HepG2 (cell line): Measurements from ENCODE around the gene SYVN1. TPM values are rescaled to one million over a fixed set of nuclear protein-coding genes. Genes with fewer than 3 reads are reported as not detected.

Source experiments
- ATAC-seq: fragments of 200-7000 bp; cut with Tn5 transposase; 3 replicates; pipeline ENCODE4 v1.9.1; 2020; ENCODE audit warnings: mild to moderate bottlenecking, moderate library complexity
- BruUV-seq: library from RNA; stranded (reverse); fragments of 400-500 nt; replicated peaks from 2 replicates; lab custom pipeline; 2021; lab: Mats Ljungman, UMichigan
- CTCF ChIA-PET: fragments of 300-600 bp; formaldehyde crosslinking; extraction: SDS; loops from one replicate; lab custom pipeline; 2021; ENCODE audit warnings: low total read pairs, inconsistent platforms, low intra/inter-chr PET ratio; lab: Yijun Ruan, JAX
- POLR2A ChIA-PET: fragments of 350-600 bp; sonication (Branson Sonifier 250); formaldehyde crosslinking; loops from one replicate; lab custom pipeline; 2020; ENCODE audit warnings: antibody characterized with exemption, inconsistent platforms; lab: Yijun Ruan, JAX
- DNase-seq: peaks from one replicate; pipeline ENCODE4 v3.0.0-alpha.2; 2015; ENCODE audit warnings: low spot score
- FAIRE-seq: peaks from 3 replicates; lab custom pipeline; 2011; peaks lifted over from hg19 to GRCh38; lab: Jason Lieb, UNC
- H2AFZ ChIP-seq: one replicate; pipeline ENCODE4 v1.6.1; 2011; ENCODE audit warnings: low read length, inconsistent platforms
- H3K27ac ChIP-seq: fragments of 300-600 bp; 3 replicates; pipeline ENCODE4 v1.8.0; 2011; ENCODE audit warnings: mixed run types, mild to moderate bottlenecking, mixed read lengths, low read length, inconsistent platforms; ENCODE audit not compliant: insufficient read depth; ENCODE audit errors: extremely low read length
- H3K27me3 ChIP-seq, 2 experiments: fragments of 200-600 bp in 1 of 2; 2 replicates in 1 of 2; 3 replicates in 1 of 2; pipeline versions ENCODE4 v1.6.0 to v1.8.0; 2011; ENCODE audit warnings: low read length in 2 of 2, mild to moderate bottlenecking in 2 of 2, moderate library complexity in 2 of 2, inconsistent platforms in 1 of 2; ENCODE audit not compliant: insufficient read depth in 2 of 2, control insufficient read depth in 1 of 2
- H3K36me3 ChIP-seq, 2 experiments: fragments of 200-600 bp in 1 of 2; replicated peaks in 1 of 2; 2 replicates in 1 of 2; 3 replicates in 1 of 2; pipeline versions ENCODE4 v1.5.1 to v1.8.0; 2011; ENCODE audit warnings: low read length in 2 of 2, inconsistent platforms in 1 of 2; ENCODE audit not compliant: insufficient read depth in 2 of 2, control insufficient read depth in 1 of 2
- H3K4me1 ChIP-seq: 2 replicates; pipeline ENCODE4 v1.5.1; 2012; ENCODE audit warnings: low read length, inconsistent platforms; ENCODE audit not compliant: insufficient read depth
- H3K4me2 ChIP-seq: 2 replicates; pipeline ENCODE4 v1.6.0; 2011; ENCODE audit warnings: low read depth, low read length, inconsistent platforms
- H3K4me3 ChIP-seq, 3 experiments: fragments of 200-600 bp in 1 of 3; sonication (generic), shearing (Covaris generic) in 1 of 3; replicated peaks in 1 of 3; 2 replicates each; pipeline ENCODE4 v1.5.1; 2011 to 2016; ENCODE audit warnings: low read length in 3 of 3, inconsistent platforms in 2 of 3, low read depth in 2 of 3, mild to moderate bottlenecking in 2 of 3, control low read depth in 1 of 3, mixed read lengths in 1 of 3; ENCODE audit not compliant: insufficient read depth in 1 of 3
- H3K79me2 ChIP-seq: one replicate; pipeline ENCODE4 v1.6.1; 2011; ENCODE audit warnings: low read length, inconsistent platforms; ENCODE audit not compliant: insufficient read depth
- H3K9ac ChIP-seq: 2 replicates; pipeline ENCODE4 v1.6.0; 2011; ENCODE audit warnings: mild to moderate bottlenecking, low read depth, low read length, inconsistent platforms; ENCODE audit not compliant: insufficient read depth
- H3K9me3 ChIP-seq: 2 replicates; pipeline ENCODE4 v1.5.1; 2012; ENCODE audit warnings: mild to moderate bottlenecking, low read length
- H4K20me1 ChIP-seq: 2 replicates; pipeline ENCODE4 v1.6.0; 2011; ENCODE audit warnings: inconsistent platforms, mild to moderate bottlenecking, low read length, moderate library complexity; ENCODE audit not compliant: insufficient read depth
- ATAD3A ChIP-seq: sonication (generic); formaldehyde crosslinking; IDR thresholded peaks from 2 replicates; pipeline ENCODE4 v1.4.0; 2020; ENCODE audit warnings: missing genetic modification reagents
- BATF2 ChIP-seq: sonication (generic); formaldehyde crosslinking; IDR thresholded peaks from 2 replicates; pipeline ENCODE4 v1.8.0; 2022; ENCODE audit warnings: mild to moderate bottlenecking, missing genetic modification reagents, moderate library complexity
- FOSL2 ChIP-seq: sonication (generic); formaldehyde crosslinking; IDR thresholded peaks from 2 replicates; pipeline ENCODE4 v1.4.0; 2020; ENCODE audit warnings: missing genetic modification reagents
- RCOR2 ChIP-seq: IDR thresholded peaks from 2 replicates; pipeline ENCODE4 v1.6.1; 2016; ENCODE audit warnings: missing biosample characterization, missing genetic modification reagents
- SNAI1 ChIP-seq: sonication (generic); formaldehyde crosslinking; IDR thresholded peaks from 2 replicates; pipeline ENCODE4 v1.5.0; 2020; ENCODE audit warnings: mild to moderate bottlenecking, missing genetic modification reagents, borderline replicate concordance
- TBL1XR1 ChIP-seq: fragments of 150-350 bp; IDR thresholded peaks from 2 replicates; pipeline ENCODE4 v1.6.1; 2014; ENCODE audit warnings: borderline replicate concordance, low read length; ENCODE audit not compliant: partially characterized antibody
- TERF1 ChIP-seq: sonication (generic); formaldehyde crosslinking; IDR thresholded peaks from 2 replicates; pipeline ENCODE4 v1.8.0; 2022; ENCODE audit warnings: mild to moderate bottlenecking, missing genetic modification reagents, moderate library complexity
- ZFP62 ChIP-seq: sonication (generic); formaldehyde crosslinking; IDR thresholded peaks from 2 replicates; pipeline ENCODE4 v1.4.0; 2020; ENCODE audit warnings: missing genetic modification reagents
- ZFP90 ChIP-seq: sonication (generic); formaldehyde crosslinking; IDR thresholded peaks from 2 replicates; pipeline ENCODE4 v1.8.0; 2022; ENCODE audit warnings: missing genetic modification reagents, mild to moderate bottlenecking, inconsistent platforms, borderline replicate concordance
- ZNF503 ChIP-seq: sonication (generic); formaldehyde crosslinking; IDR thresholded peaks from 2 replicates; pipeline ENCODE4 v1.4.0; 2020; ENCODE audit warnings: missing genetic modification reagents
- ZNF619 ChIP-seq: sonication (generic); formaldehyde crosslinking; IDR thresholded peaks from 2 replicates; pipeline ENCODE4 v1.4.0; 2020; ENCODE audit warnings: mild to moderate bottlenecking, missing genetic modification reagents
- WGBS: methylation state at CpG from one replicate; pipeline ENCODE4 v1.1.6; 2017; ENCODE audit warnings: low lambda C conversion rate; 5-methylcytosine and 5-hydroxymethylcytosine counted together
- in situ Hi-C: cut with HindIII; loops from 2 replicates; pipeline ENCODE4 v1.10.0; 2017; ENCODE audit warnings: low pct_unique_long_range_greater_than_20kb; ENCODE audit not compliant: extremely low pct_ligation_motif_present
- intact Hi-C: fragments of 100-400 bp; cut with micrococcal nuclease; formaldehyde crosslinking; loops from one replicate; pipeline ENCODE4 v1.10.0; 2022; ENCODE audit not compliant: unreplicated experiment
- polyA plus RNA-seq, 8 experiments: library from polyadenylated mRNA; depleted of rRNA in 3 of 8; stranded (reverse) in 7 of 8; unstranded in 1 of 8; fragments of >200 nt; fragmentation: Illumina TruSeq in 4 of 8; extraction: Trizol in 4 of 8; gene quantifications; 2 replicates each; pipeline versions ENCODE4 v1.2.1 to v1.2.3, GENCODE V29; 2011 to 2016; ENCODE audit warnings: low read depth in 4 of 8, missing spikeins in 1 of 8, mixed read lengths in 1 of 8; ENCODE audit not compliant: insufficient read depth in 1 of 8
- total RNA-seq, 5 experiments: library from RNA; depleted of rRNA; stranded (reverse); fragments of >200 nt; fragmentation: Illumina TruSeq; extraction: Trizol; gene quantifications; 2 replicates each; pipeline ENCODE4 v1.2.3, GENCODE V29; 2016; ENCODE audit warnings: low read depth in 1 of 5
- TF ChIP-seq, protein P1 (sequence below): sonication (generic); formaldehyde crosslinking; IDR thresholded peaks from 2 replicates; pipeline ENCODE4 v1.8.0; 2022; ENCODE audit warnings: mild to moderate bottlenecking, missing genetic modification reagents

The SYVN1 gene
- total and polyA plus RNA-seq, 2 of the 13 experiments (the other 11 are each of a cell fraction or from before 2014, with no cell fraction given) = 10.3 to 22.5 TPM

- TF ChIP-seq, protein P1, sequence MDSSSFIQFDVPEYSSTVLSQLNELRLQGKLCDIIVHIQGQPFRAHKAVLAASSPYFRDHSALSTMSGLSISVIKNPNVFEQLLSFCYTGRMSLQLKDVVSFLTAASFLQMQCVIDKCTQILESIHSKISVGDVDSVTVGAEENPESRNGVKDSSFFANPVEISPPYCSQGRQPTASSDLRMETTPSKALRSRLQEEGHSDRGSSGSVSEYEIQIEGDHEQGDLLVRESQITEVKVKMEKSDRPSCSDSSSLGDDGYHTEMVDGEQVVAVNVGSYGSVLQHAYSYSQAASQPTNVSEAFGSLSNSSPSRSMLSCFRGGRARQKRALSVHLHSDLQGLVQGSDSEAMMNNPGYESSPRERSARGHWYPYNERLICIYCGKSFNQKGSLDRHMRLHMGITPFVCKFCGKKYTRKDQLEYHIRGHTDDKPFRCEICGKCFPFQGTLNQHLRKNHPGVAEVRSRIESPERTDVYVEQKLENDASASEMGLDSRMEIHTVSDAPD (CRISPR knock-in tag) = no peak
Observed at GRCh38 chr11:65128182-65129145, 5.9 kb downstream of the SYVN1 start (continued).

DNA sequence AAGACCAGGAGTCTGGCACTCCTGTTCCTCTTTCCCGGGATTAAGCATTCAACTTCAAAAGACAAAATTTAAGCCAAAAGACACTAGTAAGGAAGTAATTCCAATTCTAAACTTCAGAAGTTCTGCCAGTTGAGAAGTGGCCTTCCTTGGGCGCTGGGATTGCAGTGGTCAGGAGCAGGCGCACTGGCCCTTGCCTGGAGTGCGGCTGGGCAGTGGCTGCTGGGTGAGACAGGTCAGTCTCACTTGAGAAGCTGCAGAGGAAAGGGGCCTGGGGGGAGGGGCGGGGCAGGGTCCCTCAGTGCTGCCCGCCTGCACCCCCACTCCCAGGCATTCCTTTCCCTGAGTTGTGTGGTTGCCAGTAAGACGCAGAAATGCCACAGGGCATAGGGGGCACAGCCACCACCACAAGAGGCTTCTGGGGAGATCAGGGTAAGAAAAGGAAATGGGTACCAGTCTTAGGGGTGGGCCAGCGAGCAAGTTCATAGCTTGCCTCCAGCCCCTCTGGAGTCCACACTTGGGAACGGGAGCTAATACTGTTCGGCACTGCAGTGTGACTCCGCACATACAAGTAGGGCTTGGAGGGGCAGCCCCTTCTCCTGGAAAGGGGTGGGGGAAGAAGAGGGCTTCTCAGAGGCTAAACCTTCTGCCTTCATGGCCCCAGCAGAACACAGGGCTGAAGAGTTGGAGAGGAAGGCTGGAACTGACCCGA is 6.7 kb downstream of the SYVN1 start:
- no peaks in the 10 kb centered on the region for H3K9me3 ChIP-seq
- no peak for ATAC-seq
- intact Hi-C loops = no loop called here
- no peak for FAIRE-seq
- H2AFZ ChIP-seq = no peak overlapping the region
- H3K4me3 ChIP-seq = no peak overlapping the region
- no TSS peak for BruUV-seq
- peaks cover 26% of the 10 kb centered on the region for H3K4me1 ChIP-seq
- WGBS = 96% methylated on average over 10 of the region's 12 CpGs
- in situ Hi-C loops = no loop called here
- no peak overlapping the region for H3K4me2 ChIP-seq
- CTCF ChIA-PET = no interaction called here
- H3K27ac ChIP-seq = no peak overlapping the region
- H3K9ac ChIP-seq = no peak overlapping the region
- POLR2A ChIA-PET = interaction anchor here (0.6 to 2.8 kb wide), 6 partner anchors 9 to 292 kb away, joined by 3 to 12 read pairs (median 4); partner anchors contain the start of genes CAPN1, TM7SF2 and ZNHIT2
- no peaks in the 10 kb centered on the region; a peak in 1 of 5 replicates for H3K27me3 ChIP-seq
- DNase-seq = no peak
- H4K20me1 ChIP-seq = peaks cover 11% of the 10 kb centered on the region; the same call in 1 of the 2 replicates
- peaks cover 33% of the 10 kb centered on the region for H3K79me2 ChIP-seq
- peaks cover 47 to 75% of the 10 kb centered on the region in 2 experiments for H3K36me3 ChIP-seq
- TF ChIP-seq BATF2 (CRISPR knock-in tag) (no peak), TERF1 (CRISPR knock-in tag) (no peak), ZFP90 (CRISPR knock-in tag) (no peak), FOSL2 (CRISPR knock-in tag) (no peak), ZFP62 (CRISPR knock-in tag) (no peak), ZNF503 (CRISPR knock-in tag) (no peak), ZNF619 (CRISPR knock-in tag) (no peak), SNAI1 (CRISPR knock-in tag) (no peak), ATAD3A (no peak), RCOR2 (CRISPR knock-in tag) (no peak), TBL1XR1 (no peak)
